Stomach (tissue), 4 donors: ENCODE measurements around the gene FHIP2A.

ENCODE experiments used
- EP300 ChIP-seq: sonication (generic); formaldehyde crosslinking; IDR thresholded peaks from one replicate; pipeline ENCODE4 v1.6.1; 2017; ENCODE audit warnings: antibody characterized with exemption
- POLR2A ChIP-seq, 4 donors: fragments of 450-650 bp; IDR thresholded peaks; one replicate each; pipeline ENCODE4 v1.6.1; 2016; ENCODE audit warnings: antibody characterized with exemption in 4 of 4, control low read depth in 2 of 4, mild to moderate bottlenecking in 1 of 4, moderate library complexity in 1 of 4
- TF ChIP-seq, protein P1 (sequence below), 7 experiments: fragments of 450-650 bp in 4 of 7; fragments of 200-600 bp in 3 of 7; sonication (generic) in 3 of 7; IDR thresholded peaks; one replicate each; pipeline ENCODE4 v1.5.1; 2016 to 2019; ENCODE audit warnings: antibody characterized with exemption in 7 of 7, control low read depth in 2 of 7, mild to moderate bottlenecking in 1 of 7

DNA sequence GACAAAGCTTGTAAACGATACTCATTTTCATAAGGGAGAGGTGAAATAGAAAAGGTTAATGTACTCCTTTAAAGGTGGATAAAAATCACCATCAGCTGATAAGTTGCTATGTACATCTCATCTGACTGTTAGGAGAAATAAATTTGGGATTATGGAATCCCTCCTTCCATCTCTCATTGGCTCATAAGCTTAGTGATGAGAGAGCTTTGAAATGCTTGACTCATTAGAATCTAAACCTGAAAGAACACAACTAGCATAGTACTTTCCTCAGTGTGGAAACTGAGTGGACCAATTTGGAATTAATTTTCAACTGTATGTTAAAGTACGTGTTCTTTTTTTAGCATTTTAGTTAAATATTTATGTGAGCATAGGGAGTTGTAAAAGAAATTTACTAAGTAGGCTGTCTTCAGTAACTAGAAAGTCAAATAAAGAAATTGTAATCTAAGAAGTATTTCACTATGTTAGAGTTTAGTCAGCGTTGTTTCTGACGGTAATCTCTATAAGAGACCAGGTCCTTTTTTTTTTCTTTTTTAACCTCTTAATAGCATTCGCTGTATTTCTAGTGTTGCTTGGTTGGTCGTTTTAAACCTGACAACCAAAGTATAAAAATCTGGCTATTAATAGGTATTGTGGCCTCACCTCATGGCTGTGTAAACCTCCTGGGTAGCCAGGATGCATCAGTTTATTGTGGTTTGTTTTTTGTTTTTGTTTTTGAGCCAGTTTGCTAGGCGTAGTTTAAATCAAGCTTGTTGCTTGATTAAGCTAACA is 34.4 kb downstream of the FHIP2A start:
- TF ChIP-seq EP300 (no peak), POLR2A (IDR thresholded peaks at IDR 0.05) (no peak)
- TF ChIP-seq, protein P1, sequence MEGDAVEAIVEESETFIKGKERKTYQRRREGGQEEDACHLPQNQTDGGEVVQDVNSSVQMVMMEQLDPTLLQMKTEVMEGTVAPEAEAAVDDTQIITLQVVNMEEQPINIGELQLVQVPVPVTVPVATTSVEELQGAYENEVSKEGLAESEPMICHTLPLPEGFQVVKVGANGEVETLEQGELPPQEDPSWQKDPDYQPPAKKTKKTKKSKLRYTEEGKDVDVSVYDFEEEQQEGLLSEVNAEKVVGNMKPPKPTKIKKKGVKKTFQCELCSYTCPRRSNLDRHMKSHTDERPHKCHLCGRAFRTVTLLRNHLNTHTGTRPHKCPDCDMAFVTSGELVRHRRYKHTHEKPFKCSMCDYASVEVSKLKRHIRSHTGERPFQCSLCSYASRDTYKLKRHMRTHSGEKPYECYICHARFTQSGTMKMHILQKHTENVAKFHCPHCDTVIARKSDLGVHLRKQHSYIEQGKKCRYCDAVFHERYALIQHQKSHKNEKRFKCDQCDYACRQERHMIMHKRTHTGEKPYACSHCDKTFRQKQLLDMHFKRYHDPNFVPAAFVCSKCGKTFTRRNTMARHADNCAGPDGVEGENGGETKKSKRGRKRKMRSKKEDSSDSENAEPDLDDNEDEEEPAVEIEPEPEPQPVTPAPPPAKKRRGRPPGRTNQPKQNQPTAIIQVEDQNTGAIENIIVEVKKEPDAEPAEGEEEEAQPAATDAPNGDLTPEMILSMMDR (IDR thresholded peaks at IDR 0.05): no peak
